ENCODE results near the gene SNTB2. TPM values are rescaled to one million over a fixed set of nuclear protein-coding genes. Genes with fewer than 3 reads are reported as not detected.
A peak's percentile ranks its signal among the peaks of the same experiment; 100 is the strongest.

The SNTB2 gene
- total RNA-seq, 1 donor, result 35.5 TPM

- Histone ChIP-seq H3K27me3 (ENCODE audit: insufficient read depth, low read length) (no peaks in the 10 kb centered on the region), H3K79me2 (ENCODE audit: insufficient read depth, low read length) (peaks cover 69% of the 10 kb centered on the region), H2AFZ (ENCODE audit: low read length) (no peak overlapping the region), H3K4me1 (ENCODE audit: insufficient read depth, low read length) (peaks cover 22% of the 10 kb centered on the region), H3K27ac (ENCODE audit: low read depth, low read length) (peak overlapping the region; percentile 36), H4K20me1 (ENCODE audit: insufficient read depth, low read length) (peaks cover 29% of the 10 kb centered on the region), H3K36me3 (ENCODE audit: insufficient read depth, low read length) (no peaks in the 10 kb centered on the region), H3K9me3 (ENCODE audit: low read depth, low read length) (no peaks in the 10 kb centered on the region), H3K4me3 (ENCODE audit: insufficient read depth, low read length) (no peak overlapping the region), H3K4me2 (ENCODE audit: insufficient read depth, low read length) (no peak overlapping the region)
- peak; percentile 90 for DNase-seq (ENCODE audit: insufficient read length, low spot score, missing footprints)
- TF ChIP-seq, protein P1, sequence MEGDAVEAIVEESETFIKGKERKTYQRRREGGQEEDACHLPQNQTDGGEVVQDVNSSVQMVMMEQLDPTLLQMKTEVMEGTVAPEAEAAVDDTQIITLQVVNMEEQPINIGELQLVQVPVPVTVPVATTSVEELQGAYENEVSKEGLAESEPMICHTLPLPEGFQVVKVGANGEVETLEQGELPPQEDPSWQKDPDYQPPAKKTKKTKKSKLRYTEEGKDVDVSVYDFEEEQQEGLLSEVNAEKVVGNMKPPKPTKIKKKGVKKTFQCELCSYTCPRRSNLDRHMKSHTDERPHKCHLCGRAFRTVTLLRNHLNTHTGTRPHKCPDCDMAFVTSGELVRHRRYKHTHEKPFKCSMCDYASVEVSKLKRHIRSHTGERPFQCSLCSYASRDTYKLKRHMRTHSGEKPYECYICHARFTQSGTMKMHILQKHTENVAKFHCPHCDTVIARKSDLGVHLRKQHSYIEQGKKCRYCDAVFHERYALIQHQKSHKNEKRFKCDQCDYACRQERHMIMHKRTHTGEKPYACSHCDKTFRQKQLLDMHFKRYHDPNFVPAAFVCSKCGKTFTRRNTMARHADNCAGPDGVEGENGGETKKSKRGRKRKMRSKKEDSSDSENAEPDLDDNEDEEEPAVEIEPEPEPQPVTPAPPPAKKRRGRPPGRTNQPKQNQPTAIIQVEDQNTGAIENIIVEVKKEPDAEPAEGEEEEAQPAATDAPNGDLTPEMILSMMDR (IDR thresholded peaks at IDR 0.05; ENCODE audit: extremely low read depth, low read depth, low read length), result no peak
These were observed 36.9 kb downstream of the SNTB2 start for GRCh38 chr16:69223882-69224281.

DNA sequence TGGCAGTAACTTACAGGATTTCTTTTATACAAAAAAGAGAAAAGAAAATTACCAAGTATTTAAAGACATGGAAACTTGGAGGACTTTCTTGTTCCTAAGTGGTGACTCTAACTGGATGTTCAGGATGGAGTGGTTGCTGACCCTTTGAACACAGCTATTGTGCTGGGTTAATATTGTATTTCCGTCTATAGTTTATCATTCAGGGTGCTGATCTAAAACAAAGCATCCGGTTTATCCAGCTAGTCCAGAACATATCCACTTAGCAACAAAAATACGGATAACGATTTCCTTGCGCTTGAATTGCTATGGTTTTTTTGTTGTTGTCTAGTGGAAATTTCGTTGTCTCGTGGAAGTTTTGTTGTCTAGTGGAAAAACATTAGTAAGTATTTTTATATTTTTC lies 38.2 kb downstream of the SNTB2 start:
- Histone ChIP-seq H2AFZ (ENCODE audit: low read length) (no peak overlapping the region), H3K27me3 (ENCODE audit: insufficient read depth, low read length) (no peaks in the 10 kb centered on the region), H4K20me1 (ENCODE audit: insufficient read depth, low read length) (peaks cover 24% of the 10 kb centered on the region), H3K79me2 (ENCODE audit: insufficient read depth, low read length) (peaks cover 66% of the 10 kb centered on the region), H3K9me3 (ENCODE audit: low read depth, low read length) (no peaks in the 10 kb centered on the region), H3K36me3 (ENCODE audit: insufficient read depth, low read length) (no peaks in the 10 kb centered on the region), H3K4me1 (ENCODE audit: insufficient read depth, low read length) (peaks cover 22% of the 10 kb centered on the region), H3K27ac (ENCODE audit: low read depth, low read length) (no peak overlapping the region), H3K4me2 (ENCODE audit: insufficient read depth, low read length) (no peak overlapping the region), H3K4me3 (ENCODE audit: insufficient read depth, low read length) (no peak overlapping the region)
- TF ChIP-seq, protein P1 (IDR thresholded peaks at IDR 0.05; ENCODE audit: extremely low read depth, low read depth, low read length), result no peak
- DNase-seq (ENCODE audit: insufficient read length, low spot score, missing footprints), result no peak

GRCh38 chr16:69233124-69233523 lies 46.2 kb downstream of the SNTB2 start:
- no peak overlapping the region for H3K27ac ChIP-seq (ENCODE audit: low read depth, low read length)
- no peak overlapping the region for H3K4me3 ChIP-seq (ENCODE audit: insufficient read depth, low read length)
- no peak for DNase-seq (ENCODE audit: insufficient read length, low spot score, missing footprints)
- no peak overlapping the region for H2AFZ ChIP-seq (ENCODE audit: low read length)
- H3K36me3 ChIP-seq (ENCODE audit: insufficient read depth, low read length), result peaks cover 6% of the 10 kb centered on the region
- H3K4me2 ChIP-seq (ENCODE audit: insufficient read depth, low read length), result no peak overlapping the region
- H3K27me3 ChIP-seq (ENCODE audit: insufficient read depth, low read length), result no peaks in the 10 kb centered on the region
- H4K20me1 ChIP-seq (ENCODE audit: insufficient read depth, low read length), result peaks cover 9% of the 10 kb centered on the region
- peaks cover 66% of the 10 kb centered on the region for H3K79me2 ChIP-seq (ENCODE audit: insufficient read depth, low read length)
- TF ChIP-seq, protein P1 (IDR thresholded peaks at IDR 0.05; ENCODE audit: extremely low read depth, low read depth, low read length), result no peak
- H3K4me1 ChIP-seq (ENCODE audit: insufficient read depth, low read length), result no peaks in the 10 kb centered on the region
- H3K9me3 ChIP-seq (ENCODE audit: low read depth, low read length), result no peaks in the 10 kb centered on the region

GRCh38 chr16:69234460-69234859 lies 47.5 kb downstream of the SNTB2 start:
- no peak for DNase-seq (ENCODE audit: insufficient read length, low spot score, missing footprints)
- no peak overlapping the region for H3K4me2 ChIP-seq (ENCODE audit: insufficient read depth, low read length)
- peaks cover 66% of the 10 kb centered on the region for H3K79me2 ChIP-seq (ENCODE audit: insufficient read depth, low read length)
- no peak overlapping the region for H2AFZ ChIP-seq (ENCODE audit: low read length)
- H3K4me1 ChIP-seq (ENCODE audit: insufficient read depth, low read length), result no peaks in the 10 kb centered on the region
- no peaks in the 10 kb centered on the region for H3K27me3 ChIP-seq (ENCODE audit: insufficient read depth, low read length)
- no peaks in the 10 kb centered on the region for H3K9me3 ChIP-seq (ENCODE audit: low read depth, low read length)
- peaks cover 12% of the 10 kb centered on the region for H4K20me1 ChIP-seq (ENCODE audit: insufficient read depth, low read length)
- H3K27ac ChIP-seq (ENCODE audit: low read depth, low read length), result no peak overlapping the region
- TF ChIP-seq, protein P1 (IDR thresholded peaks at IDR 0.05; ENCODE audit: extremely low read depth, low read depth, low read length), result no peak
- no peak overlapping the region for H3K4me3 ChIP-seq (ENCODE audit: insufficient read depth, low read length)
- H3K36me3 ChIP-seq (ENCODE audit: insufficient read depth, low read length), result peaks cover 6% of the 10 kb centered on the region
